ENCODE measurements around the gene MYOM3.
"Not testable (repeated sequence)": the region's sequence is repeated elsewhere in the genome, so short reads cannot be mapped to it uniquely, and the experiment has no call there.

The MYOM3 gene

DNA sequence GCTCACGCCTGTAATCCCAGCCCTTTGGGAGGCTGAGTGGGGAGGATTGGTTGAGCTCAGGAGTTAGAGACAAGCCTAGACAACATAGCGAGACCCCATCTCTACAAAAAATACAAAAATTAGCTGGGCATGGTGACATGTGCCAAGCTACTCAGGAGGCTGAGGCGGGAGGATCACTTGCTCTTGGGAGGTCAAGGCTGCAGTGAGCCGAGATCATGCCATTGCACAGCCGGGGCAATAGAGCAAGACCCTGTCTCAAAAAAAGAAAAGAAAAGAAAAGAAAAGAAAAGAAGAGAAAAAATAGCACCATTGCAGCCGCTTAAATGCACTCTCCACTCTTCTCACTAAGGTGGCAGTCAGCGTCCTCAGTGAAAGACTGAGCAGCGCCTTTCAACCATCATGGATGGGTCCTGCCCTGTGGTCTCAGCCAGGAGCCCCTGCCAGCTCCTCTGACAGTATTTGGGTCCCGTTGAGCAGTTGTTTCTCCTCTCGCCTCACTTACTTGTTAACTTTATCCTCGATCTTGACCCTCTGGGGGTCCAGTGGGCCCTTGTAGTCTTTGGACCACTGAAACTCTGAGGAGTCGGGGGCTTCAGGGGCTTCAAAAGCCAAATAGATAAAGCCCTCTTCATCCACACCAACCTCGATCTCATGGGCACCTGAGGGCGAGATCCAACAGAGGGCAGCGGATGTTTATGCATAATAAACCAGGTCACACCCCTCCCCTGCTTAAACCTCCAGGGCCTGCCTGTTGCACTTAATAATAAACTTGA, 36.9 kb downstream of the MYOM3 start:
- DNase-seq (ENCODE audit: low read depth, low spot score) = no peak

DNA sequence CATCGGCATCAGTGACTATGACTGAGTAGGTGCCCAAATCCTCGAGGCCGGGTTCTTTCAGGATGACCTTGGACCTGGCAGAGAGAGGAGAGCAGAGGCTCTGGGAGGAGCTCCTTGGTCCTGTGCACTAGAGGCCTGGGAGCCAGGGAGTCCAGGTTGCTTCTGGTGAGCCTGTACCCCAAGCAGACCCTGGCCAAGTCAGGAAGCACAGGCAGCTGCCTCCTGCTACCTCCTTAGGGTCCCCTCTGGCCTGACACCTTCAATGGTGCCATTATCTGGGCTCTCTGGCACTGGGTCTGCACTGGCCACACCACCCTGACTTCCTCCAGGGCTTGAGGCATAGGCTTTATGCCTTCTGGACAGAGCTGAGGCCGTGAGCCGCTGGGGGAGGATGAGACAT, 37.7 kb downstream of the MYOM3 start:
- no peak for DNase-seq (ENCODE audit: low read depth, low spot score)

DNA sequence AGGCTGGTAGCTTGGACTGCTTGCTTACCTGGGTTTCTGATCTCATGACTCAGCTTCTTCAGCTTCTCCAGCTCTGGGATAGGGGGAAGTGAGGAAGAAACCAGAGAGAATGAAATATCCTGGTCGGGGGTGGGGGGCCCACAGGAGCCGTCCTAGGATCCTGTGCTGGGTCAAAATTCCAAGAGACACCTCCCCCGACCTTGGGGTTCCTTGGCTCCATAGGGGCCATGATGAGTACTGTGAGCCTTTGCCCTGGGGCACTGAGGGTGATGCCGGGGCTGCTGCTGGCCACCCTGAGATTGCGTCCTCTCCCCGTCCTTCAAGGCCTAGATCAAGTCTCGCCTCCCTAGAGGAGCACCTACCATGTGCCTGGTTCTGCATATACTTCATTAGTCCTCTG, 40.0 kb downstream of the MYOM3 start:
- DNase-seq (ENCODE audit: low read depth, low spot score) = no peak

DNA sequence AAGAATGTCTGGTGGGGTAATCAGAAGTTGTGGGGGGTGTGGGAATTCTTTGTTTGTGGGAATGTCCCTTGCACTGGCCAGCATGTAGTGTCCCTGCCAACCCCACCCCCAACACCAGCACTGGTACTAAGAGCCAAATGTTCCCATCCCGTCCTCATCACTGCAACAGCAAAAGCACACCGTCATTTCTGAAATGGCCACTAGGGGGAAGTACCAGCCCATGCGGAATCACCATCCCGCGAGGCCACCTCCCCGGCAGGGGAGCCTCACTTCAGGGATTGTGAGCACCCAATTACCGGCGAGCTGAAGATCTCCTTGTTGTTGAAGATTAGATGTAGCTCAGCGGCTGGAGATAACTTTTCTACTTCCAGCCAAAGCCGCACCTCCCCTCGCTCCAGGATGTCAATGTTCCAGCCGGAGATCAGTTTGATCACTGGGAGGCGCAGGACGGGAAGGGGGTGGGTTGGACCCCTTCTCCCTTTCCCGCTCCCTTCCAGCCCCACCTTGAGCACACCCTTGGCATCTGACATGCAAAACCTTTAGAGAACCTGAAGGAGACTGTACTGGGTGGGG, 41.0 kb downstream of the MYOM3 start:
- peak; percentile 54 for DNase-seq (ENCODE audit: low read depth, low spot score)

DNA sequence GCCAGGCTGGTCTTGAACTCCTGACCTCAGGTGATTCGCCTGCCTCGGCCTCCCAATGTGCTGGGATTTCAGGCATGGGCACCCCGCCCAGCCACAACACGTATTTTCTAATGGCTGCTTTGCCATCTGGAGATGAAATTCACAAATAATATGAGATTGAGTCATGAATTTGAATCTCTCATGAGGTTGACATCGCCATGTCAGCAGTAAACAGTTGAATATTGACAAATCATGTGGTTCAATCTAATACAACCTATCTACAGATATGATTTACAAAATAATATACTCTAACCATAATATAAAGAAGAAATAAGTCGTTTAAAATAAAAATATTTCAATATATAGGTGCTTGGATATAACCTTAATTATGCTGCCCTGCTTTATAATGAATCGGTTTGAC, 42.1 kb downstream of the MYOM3 start:
- no peak for DNase-seq (ENCODE audit: low read depth, low spot score)

DNA sequence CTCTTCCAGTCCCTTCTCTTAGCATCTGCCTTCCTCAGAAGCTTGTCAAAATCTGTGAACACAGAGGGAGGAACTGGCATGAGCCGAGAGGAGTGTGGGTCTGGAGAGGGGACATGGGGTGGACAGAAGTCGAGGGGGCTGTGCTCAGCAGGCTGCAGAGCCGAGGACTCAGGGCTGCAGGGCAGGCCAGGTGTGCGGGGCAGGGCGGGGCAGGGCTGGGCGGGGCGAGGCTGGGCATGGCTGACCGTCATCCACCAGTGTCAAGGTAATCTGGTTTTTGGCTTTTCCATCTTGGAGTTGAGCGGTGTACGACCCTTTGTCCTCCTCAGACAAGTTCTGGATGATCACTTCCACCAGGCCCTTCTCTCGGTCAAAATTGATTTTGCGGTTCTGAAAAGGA, 44.0 kb downstream of the MYOM3 start:
- no peak for DNase-seq (ENCODE audit: low read depth, low spot score)

DNA sequence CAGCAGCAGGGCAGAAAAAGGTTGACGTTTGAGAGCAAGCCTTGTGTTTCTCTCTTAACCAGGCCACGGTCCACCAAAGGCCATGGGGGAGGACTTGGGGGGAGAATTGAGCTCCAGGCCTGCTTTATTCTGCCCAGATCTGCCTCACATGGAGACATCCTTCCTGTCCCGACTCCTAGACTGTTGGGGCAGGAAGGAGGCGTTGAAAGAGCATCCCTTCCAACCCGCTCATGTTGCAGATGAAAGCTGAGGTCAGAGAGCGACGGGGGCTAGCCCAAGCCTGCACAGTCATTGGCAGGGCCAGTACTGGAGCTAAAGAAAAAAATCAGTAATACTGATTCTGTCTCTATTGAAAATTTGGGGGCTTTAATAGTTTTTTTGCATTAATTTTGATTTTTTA, 46.6 kb downstream of the MYOM3 start:
- DNase-seq (ENCODE audit: low read depth, low spot score) = no peak

DNA sequence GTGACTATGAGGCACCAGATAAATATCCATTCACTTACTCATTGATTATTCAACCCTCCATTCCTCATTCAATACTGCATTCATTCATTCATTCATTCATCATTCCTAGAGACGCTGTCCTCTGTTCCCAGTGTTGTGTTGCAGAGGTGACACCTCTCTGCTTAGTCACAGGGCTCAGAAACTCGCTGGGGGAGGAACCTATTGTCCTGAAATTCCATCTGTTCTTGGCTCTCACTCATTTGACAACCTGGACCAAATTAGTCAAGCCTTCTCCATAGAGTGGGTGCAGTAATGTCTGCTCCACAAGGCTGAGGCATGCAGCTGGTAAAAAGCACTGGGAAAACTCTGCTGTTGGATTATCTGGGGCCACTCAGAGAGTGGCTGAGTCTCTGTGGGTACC, 49.7 kb downstream of the MYOM3 start:
- DNase-seq (ENCODE audit: low read depth, low spot score) = no peak

DNA sequence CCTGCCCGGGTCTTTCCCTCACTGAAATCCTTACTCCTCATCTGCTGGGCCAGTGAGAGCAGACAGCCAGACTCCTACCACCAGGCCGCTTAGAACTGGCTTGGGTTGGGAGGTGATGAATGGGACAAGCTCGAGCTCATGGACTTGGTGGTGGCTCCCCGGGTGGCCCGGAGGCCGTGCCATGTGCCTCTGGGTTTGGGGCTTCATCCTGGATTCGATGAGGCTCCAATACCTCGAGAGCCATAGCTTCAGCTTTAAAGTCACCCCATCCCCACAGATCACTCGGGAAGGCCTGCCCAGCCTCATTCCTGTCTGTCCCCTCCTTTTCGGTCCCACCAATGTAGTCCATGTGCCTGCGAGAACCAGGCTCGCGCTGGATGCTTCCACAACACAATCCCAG, 51.5 kb downstream of the MYOM3 start:
- no peak for DNase-seq (ENCODE audit: low read depth, low spot score)

DNA sequence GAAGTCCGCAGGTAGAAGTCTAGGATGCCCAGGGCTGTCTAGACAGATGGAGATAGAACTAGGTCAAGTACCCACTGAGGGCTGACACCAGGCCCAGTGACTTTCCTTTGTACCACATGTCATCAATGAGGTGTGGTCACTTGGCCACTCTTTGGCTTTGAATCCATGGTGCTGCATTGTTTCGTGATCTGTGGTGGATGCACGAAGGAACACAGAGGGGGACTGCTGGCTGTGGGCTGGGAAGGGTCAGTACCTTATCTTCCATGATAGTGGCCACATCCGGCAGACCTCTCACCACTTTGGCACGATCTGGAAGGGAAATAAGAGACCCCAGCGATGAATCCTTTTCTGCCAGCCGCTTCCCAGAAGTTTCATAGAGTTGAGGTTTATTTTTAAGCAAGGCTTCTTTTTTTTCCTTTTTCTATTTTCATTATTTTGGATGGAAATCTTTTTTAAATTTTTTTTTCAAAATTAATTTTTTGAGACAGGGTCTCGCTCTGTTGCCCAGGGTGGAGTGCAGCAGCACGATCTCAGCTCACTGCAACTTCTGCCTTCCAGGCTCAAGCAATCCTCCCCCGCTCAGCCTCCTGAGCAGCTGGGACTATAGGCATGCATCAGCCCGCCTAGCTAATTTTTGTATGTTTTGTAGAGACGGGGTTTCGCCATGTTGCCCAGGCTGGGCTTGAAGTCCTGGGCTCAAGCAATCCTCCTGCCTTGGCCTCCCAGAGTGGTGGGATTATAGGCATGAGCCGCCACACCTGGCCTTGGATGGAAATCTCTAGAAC, 53.1 kb downstream of the MYOM3 start:
- DNase-seq (ENCODE audit: low read depth, low spot score) = no peak

DNA sequence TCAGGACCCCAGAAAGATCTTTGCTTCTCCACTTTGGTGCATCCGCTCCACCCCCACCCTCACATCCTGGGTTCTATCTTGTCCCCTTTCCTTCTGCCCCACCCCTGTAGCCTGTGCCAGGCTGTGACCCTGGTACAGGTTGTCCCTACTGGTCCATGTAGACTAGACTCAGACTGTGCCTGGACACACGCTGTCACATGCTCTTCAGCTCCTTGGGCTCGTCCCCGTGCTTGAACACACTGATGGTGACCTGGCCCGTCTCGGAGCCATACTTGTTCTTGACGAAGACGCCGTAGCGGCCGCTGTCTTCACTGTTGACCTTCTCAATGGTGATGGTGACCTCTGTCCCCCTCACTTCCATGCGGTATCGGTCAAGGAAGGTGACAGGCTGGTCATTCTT, 54.8 kb downstream of the MYOM3 start:
- no peak for DNase-seq (ENCODE audit: low read depth, low spot score)

DNA sequence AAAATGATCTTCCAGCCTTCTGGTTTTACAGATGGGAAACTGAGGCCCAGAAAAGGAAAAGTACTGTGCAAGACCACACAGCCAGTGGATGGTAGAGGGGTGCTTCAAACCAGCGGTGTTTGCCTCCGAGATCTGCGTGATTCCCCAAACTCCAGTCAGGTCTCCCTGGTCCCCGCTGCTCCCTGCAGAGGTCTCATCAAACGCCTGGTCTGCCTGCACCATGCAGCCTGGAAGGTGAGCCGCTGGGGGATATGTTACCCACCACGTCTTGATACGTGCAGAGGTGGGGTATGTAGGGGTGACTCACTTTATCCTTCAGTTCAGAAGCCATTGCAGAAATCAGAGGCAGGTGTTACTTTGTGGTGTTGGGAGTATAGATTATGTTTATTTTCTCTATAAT, 56.3 kb downstream of the MYOM3 start:
- no peak for DNase-seq (ENCODE audit: low read depth, low spot score)

DNA sequence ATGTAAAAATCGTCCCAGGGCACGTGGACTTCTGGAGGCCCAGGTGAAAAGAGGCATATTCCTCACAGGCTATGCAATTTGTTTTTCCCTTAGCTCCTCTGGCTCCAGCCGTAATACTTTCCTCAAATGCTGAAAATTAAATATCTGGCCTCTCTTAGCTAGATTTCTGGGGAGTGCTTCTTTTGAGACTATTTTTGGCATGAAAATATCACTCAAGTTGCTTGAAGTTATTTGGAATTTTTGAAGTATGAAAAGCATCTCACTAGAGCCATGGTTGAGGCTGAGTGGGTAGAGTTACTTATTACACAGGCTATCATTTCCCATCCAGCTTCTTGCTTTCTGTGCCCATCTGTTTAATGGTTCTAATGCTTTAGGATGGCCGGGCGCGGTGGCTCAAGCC, 59.7 kb downstream of the MYOM3 start:
- no peak for DNase-seq (ENCODE audit: low read depth, low spot score)

DNA sequence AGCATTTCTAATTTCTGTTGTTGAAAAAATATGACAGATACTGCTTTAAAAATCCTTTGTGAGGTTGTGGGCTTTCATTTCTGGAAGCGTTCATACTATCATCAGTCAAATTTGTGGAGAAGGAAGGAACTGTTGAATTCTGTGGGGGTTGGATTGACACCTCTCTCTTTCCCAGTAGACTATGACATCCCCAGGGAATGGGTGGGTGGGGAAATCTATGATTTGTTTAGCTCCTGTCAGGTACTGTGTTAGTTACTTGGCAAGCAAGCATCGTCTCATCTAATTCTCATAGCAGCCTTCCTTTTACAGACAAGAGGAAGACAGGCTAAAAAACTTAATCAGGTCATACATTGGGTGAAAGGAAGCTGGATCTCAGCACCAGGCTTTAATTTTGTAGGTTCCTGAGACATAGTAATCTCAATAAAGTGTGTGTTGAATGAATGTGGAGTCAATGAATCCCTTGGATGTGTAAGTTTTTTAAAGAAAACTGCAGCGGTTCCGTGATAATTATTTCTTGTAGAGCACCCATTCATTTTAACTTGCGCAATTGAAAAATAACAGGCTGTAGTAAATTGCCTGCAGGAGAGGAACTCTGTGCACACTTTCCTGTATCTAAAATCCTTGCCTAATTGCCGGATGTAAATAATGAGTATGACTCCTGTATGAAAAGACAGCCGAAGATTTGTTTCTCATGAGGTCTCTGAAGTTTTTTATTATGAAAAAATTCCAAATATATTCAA, 60.6 kb downstream of the MYOM3 start:
- DNase-seq (ENCODE audit: low read depth, low spot score) = no peak

DNA sequence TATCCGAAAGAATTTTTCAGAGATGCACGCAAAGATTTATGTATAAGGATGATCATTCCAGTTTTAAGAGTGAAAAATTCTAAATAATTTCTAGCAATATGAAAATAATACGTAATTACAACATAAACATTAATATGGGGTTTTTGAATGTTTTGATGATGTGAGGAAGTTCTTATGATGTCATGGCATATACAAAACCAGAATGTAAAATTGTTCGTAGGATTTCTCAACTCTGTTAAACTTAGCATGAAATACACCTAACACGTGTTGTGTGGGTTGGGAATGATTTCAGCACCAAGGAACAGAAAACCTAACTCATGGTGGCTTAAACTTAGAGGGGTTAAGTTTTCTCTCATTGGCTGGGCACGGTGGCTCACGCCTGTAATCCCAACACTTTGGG, 62.2 kb downstream of the MYOM3 start:
- DNase-seq (ENCODE audit: low read depth, low spot score) = no peak

DNA sequence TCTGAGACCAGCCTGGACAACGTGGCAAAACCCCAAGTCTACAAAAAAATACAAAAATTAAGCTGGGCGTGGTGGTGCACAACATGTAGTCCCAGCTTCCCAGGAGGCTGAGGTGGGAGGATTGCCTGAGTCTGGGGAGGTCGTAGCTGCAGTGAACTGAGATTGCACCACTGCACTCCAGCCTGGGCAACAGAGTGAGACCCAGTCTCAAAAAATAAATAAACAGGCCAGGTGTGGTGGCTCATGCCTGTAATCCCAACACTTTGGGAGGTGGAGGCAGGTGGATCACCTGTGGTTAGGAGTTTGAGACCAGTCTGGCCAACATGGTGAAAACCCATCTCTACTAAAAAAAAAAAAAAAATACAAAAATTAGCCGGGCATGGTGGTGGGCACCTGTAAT, 63.0 kb downstream of the MYOM3 start:
- DNase-seq (ENCODE audit: low read depth, low spot score) = not testable (repeated sequence)

DNA sequence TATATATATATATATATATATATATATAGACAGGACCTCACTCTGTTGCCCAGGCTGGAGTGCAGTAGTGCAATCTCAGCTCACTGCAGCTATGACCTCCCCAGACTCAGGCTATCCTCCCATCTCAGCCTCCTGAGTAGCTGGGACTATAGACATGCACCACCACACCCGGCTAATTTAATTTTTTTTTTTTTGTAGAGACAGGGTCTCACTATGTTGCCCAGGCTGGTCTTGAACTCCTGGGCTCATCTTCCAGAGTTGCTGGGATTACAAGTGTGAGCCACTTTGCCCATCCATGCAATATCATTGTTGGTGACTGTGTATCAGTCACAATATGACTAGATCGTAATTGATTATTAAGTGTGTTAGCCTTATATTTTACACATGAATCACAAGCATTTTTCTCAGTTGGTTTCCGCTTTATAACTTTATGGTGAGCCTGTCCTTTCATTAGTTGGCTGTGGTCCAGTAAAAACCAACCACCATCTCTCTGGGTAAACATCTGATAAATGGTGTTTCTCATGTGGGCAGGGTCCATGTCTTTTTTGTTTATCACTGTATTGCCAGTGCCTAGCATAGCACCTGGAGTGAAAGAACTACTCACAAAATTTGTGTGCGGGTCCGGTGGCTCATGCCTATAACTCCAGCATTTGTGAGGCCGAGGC, 63.6 kb downstream of the MYOM3 start:
- DNase-seq (ENCODE audit: low read depth, low spot score) = no peak

DNA sequence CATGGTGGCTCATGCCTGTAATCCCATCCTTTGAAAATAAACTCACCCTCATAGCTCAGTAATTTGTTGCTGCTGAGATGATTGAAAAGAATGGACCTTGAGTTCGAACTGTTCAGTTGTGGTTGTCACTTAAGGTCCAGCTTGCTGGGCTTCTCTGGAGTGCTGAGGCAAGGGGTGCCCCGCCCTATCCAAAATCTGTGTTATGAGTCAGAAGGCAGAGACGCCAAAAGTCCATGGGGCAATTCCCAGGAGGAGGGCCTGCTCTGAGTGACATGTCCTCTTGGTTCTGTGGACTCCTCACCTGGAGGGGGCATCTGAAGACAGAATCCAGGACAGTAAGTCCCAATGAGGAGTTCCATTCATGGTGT, 64.8 kb downstream of the MYOM3 start:
- no peak for DNase-seq (ENCODE audit: low read depth, low spot score)

DNA sequence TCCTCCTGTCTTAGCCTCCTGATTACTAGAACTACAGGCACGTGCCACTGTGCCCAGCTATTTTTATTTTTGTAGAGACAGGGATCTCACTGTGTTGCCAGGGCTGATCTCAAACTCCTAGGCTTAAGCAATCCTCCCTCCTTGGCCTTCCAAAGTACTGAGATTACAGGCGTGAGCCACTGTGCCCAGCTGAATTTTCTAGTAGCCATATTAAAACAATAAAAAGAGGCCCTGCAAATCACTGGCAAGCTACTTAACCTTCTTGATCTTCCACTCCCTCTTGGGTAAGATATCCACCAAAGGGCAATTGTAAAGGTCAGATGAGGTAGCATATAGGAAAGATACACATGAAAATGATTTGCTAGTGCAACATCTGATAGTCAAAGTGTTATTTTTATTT, 66.2 kb downstream of the MYOM3 start:
- no peak for DNase-seq (ENCODE audit: low read depth, low spot score)

DNA sequence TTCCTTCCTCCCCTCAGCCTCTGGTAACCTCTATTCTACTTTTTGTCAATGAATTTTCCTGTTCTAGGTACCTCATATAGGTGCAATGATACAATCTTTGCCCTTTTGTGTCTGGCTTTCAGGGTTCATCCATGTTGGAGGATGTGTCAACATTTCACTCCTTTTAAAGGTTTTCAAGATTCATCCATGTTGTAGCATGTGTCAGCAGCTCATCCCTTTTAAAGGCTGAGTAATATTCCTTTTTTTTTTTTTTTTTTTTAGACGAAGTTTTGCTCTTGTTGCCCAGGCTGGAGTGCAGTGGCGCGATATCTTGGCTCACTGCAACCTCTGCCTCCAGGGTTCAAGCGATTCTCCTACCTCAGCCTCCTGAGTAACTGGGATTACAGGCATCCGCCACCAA, 67.3 kb downstream of the MYOM3 start:
- not testable (repeated sequence) for DNase-seq (ENCODE audit: low read depth, low spot score)

DNA sequence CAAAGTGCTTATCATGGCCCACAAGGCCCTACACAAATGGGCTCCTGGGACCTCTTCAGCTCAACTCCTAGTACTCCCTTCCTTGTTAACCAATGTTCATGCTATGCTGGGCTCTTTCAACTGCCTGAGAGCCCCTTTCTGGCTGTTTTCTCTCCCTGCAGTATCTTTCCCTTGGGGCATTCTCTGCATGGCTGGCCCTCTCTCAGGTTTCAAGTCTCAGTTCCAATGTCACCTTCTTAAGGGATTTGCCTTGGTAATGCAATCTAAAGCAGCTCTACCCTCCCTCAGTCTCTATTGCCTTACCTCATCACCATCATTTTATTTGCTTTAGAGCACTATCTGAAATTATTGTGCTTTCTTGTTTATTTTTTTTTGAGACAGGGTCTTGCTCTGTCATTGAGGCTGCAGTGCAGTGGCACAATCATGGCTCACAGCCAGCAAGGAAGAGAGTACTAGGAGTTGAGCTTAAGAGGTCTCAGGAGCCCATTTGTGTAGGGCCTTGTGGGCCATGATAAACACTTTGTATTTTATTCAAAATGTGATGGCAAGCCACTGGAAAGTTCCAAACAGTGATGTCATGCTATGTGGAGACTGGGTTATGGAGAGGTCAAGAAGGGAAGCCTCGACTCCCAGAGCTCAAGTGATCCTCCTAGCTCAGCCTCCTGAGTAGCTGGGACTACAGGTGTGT, 68.4 kb downstream of the MYOM3 start:
- DNase-seq (ENCODE audit: low read depth, low spot score) = no peak
